Neural crest cell (in vitro differentiated cells): Measurements from ENCODE around the gene NEK5. TPM values are rescaled to one million over a fixed set of nuclear protein-coding genes. Genes with fewer than 3 reads are reported as not detected.

ENCODE experiments used
- DNase-seq: peaks from one replicate; pipeline ENCODE4 v3.0.0; 2021; ENCODE audit warnings: low read depth, mixed read lengths, low spot score
- H3K27ac Mint-ChIP-seq: one replicate; pipeline ENCODE4 v1.8.0; 2021; ENCODE audit warnings: mild to moderate bottlenecking, mixed read lengths; ENCODE audit not compliant: unreplicated experiment
- H3K27me3 Mint-ChIP-seq: 2 replicates; pipeline ENCODE4 v1.8.0; 2021; ENCODE audit warnings: low read depth, mild to moderate bottlenecking, mixed read lengths
- H3K36me3 Mint-ChIP-seq: 2 replicates; pipeline ENCODE4 v1.8.0; 2021; ENCODE audit warnings: low read depth, mild to moderate bottlenecking, mixed read lengths
- H3K4me1 Mint-ChIP-seq: 2 replicates; pipeline ENCODE4 v1.8.0; 2021; ENCODE audit warnings: mixed read lengths
- H3K4me3 Mint-ChIP-seq: one replicate; pipeline ENCODE4 v1.8.0; 2021; ENCODE audit warnings: mild to moderate bottlenecking, mixed read lengths
- H3K9me3 Mint-ChIP-seq: 2 replicates; pipeline ENCODE4 v1.8.0; 2021; ENCODE audit warnings: mixed read lengths
- total RNA-seq: library from RNA; stranded (reverse); gene quantifications from 2 replicates; pipeline ENCODE4 v1.2.1, GENCODE V29; 2021
- TF ChIP-seq, protein P1 (sequence below): fragments of 200-600 bp; sonication (generic); conservative IDR thresholded peaks from 2 replicates; pipeline ENCODE4 v1.5.0; 2021; ENCODE audit warnings: antibody characterized with exemption, mild to moderate bottlenecking

Gene NEK5
- total RNA-seq, 1 donor from 2014 or later = 0.12 TPM

- Mint-ChIP-seq H3K9me3 (no peaks in the 10 kb centered on the region), H3K4me1 (peaks cover 12% of the 10 kb centered on the region), H3K27ac (no peak overlapping the region), H3K27me3 (peaks cover 18% of the 10 kb centered on the region), H3K4me3 (no peak overlapping the region), H3K36me3 (no peaks in the 10 kb centered on the region)
- no peak for DNase-seq
- TF ChIP-seq, protein P1, sequence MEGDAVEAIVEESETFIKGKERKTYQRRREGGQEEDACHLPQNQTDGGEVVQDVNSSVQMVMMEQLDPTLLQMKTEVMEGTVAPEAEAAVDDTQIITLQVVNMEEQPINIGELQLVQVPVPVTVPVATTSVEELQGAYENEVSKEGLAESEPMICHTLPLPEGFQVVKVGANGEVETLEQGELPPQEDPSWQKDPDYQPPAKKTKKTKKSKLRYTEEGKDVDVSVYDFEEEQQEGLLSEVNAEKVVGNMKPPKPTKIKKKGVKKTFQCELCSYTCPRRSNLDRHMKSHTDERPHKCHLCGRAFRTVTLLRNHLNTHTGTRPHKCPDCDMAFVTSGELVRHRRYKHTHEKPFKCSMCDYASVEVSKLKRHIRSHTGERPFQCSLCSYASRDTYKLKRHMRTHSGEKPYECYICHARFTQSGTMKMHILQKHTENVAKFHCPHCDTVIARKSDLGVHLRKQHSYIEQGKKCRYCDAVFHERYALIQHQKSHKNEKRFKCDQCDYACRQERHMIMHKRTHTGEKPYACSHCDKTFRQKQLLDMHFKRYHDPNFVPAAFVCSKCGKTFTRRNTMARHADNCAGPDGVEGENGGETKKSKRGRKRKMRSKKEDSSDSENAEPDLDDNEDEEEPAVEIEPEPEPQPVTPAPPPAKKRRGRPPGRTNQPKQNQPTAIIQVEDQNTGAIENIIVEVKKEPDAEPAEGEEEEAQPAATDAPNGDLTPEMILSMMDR = no peak
Measured at GRCh38 chr13:52005841-52006522, 122.9 kb downstream of the NEK5 start.

GRCh38 chr13:52004511-52005170 lies 124.2 kb downstream of the NEK5 start:
- H3K36me3 Mint-ChIP-seq = no peaks in the 10 kb centered on the region
- H3K4me1 Mint-ChIP-seq = peaks cover 6% of the 10 kb centered on the region
- H3K27me3 Mint-ChIP-seq = peaks cover 4% of the 10 kb centered on the region
- TF ChIP-seq, protein P1 = no peak
- no peaks in the 10 kb centered on the region for H3K9me3 Mint-ChIP-seq
- no peak overlapping the region for H3K4me3 Mint-ChIP-seq
- no peak for DNase-seq
- H3K27ac Mint-ChIP-seq = no peak overlapping the region

DNA sequence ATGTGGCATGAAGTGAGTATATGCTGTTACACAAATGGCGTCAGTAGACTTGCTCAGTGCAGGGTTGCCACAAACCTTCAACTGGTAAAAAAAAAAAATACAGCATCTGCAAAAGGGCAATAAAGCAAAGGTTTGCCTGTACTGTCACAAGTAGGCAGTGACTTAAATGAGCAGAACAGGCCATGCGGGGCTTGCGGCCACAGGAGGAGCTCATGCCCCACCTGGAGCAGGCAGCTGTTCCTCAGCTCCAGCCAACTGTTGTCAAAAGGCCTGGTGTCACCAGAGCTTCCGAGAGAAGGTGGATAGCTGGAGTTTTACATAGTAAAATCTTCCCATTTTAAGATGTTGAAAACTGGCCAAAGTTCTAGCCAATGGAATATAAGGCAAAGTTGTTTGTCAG lies 125.3 kb downstream of the NEK5 start:
- TF ChIP-seq, protein P1 = no peak
- Mint-ChIP-seq H3K4me1 (peaks cover 6% of the 10 kb centered on the region), H3K27me3 (peaks cover under 1% of the 10 kb centered on the region), H3K27ac (no peak overlapping the region), H3K9me3 (no peaks in the 10 kb centered on the region), H3K4me3 (no peak overlapping the region), H3K36me3 (no peaks in the 10 kb centered on the region)
- no peak for DNase-seq

- Mint-ChIP-seq H3K9me3 (no peaks in the 10 kb centered on the region), H3K4me1 (peaks cover 6% of the 10 kb centered on the region), H3K27ac (no peak overlapping the region), H3K27me3 (no peaks in the 10 kb centered on the region), H3K36me3 (no peaks in the 10 kb centered on the region), H3K4me3 (no peak overlapping the region)
- TF ChIP-seq, protein P1 = no peak
- no peak for DNase-seq
Measured at GRCh38 chr13:52002361-52002760, 126.5 kb downstream of the NEK5 start.

GRCh38 chr13:52001120-52001731 lies 127.6 kb downstream of the NEK5 start:
- Mint-ChIP-seq H3K4me3 (no peak overlapping the region), H3K9me3 (no peaks in the 10 kb centered on the region), H3K36me3 (no peaks in the 10 kb centered on the region), H3K27me3 (no peaks in the 10 kb centered on the region), H3K27ac (no peak overlapping the region), H3K4me1 (peaks cover 6% of the 10 kb centered on the region)
- DNase-seq = no peak
- TF ChIP-seq, protein P1 = peak; percentile 72
